OCI-LY1 (cell line): ENCODE measurements around the gene NR1H2.
A peak's percentile ranks its signal among the peaks of the same experiment; 100 is the strongest.
"Not testable (repeated sequence)": the region's sequence is repeated elsewhere in the genome, so short reads cannot be mapped to it uniquely, and the experiment has no call there.

Source experiments
- H2AFZ ChIP-seq: fragments of 200-600 bp; sonication (generic), shearing (Covaris generic); 2 replicates; pipeline ENCODE4 v1.6.0; 2014; ENCODE audit warnings: antibody characterized with exemption, mild to moderate bottlenecking, low read length
- H3F3A ChIP-seq: fragments of 200-600 bp; sonication (generic), shearing (Covaris generic); 2 replicates; pipeline ENCODE4 v1.6.0; 2014; ENCODE audit warnings: mild to moderate bottlenecking, antibody characterized with exemption, low read length, moderate library complexity; ENCODE audit not compliant: insufficient read depth
- H3K27ac ChIP-seq: fragments of 200-600 bp; sonication (generic); 2 replicates; pipeline ENCODE4 v1.5.1; 2014; ENCODE audit warnings: low read length, mixed run types, mild to moderate bottlenecking, low read depth; ENCODE audit not compliant: poor library complexity, severe bottlenecking
- H3K27me3 ChIP-seq: fragments of 200-600 bp; sonication (generic); 2 replicates; pipeline ENCODE4 v1.6.0; 2014; ENCODE audit warnings: antibody characterized with exemption, mild to moderate bottlenecking, low read length, moderate library complexity; ENCODE audit not compliant: insufficient read depth
- H3K36me3 ChIP-seq: fragments of 200-600 bp; sonication (generic); 2 replicates; pipeline ENCODE4 v1.6.1; 2014; ENCODE audit warnings: mild to moderate bottlenecking, antibody characterized with exemption, low read length, moderate library complexity, mixed read lengths; ENCODE audit not compliant: insufficient read depth
- H3K4me1 ChIP-seq: fragments of 200-600 bp; sonication (generic); 2 replicates; pipeline ENCODE4 v1.5.1; 2014; ENCODE audit warnings: mild to moderate bottlenecking, low read length, moderate library complexity; ENCODE audit not compliant: insufficient read depth, severe bottlenecking
- H3K4me2 ChIP-seq: fragments of 200-600 bp; sonication (generic), shearing (Covaris generic); 2 replicates; pipeline ENCODE4 v1.6.1; 2014; ENCODE audit warnings: low read length
- H3K4me3 ChIP-seq: fragments of 200-600 bp; sonication (generic); 2 replicates; pipeline ENCODE4 v1.5.1; 2014; ENCODE audit warnings: low read length, low read depth, mild to moderate bottlenecking, mixed read lengths; ENCODE audit not compliant: poor library complexity, severe bottlenecking
- H3K79me2 ChIP-seq: fragments of 200-600 bp; shearing (Covaris generic); 2 replicates; pipeline ENCODE4 v1.6.1; 2016; ENCODE audit warnings: mixed run types, low read length, mixed read lengths; ENCODE audit not compliant: insufficient read depth
- H3K9ac ChIP-seq: fragments of 200-600 bp; sonication (generic), shearing (Covaris generic); 2 replicates; pipeline ENCODE4 v1.6.1; 2014; ENCODE audit warnings: mild to moderate bottlenecking, low read length, mixed read lengths
- H3K9me2 ChIP-seq: fragments of 200-600 bp; sonication (generic), shearing (Covaris generic); 2 replicates; pipeline ENCODE4 v1.6.1; 2014; ENCODE audit warnings: low read depth, mild to moderate bottlenecking, low read length, mixed read lengths
- H3K9me3 ChIP-seq: fragments of 200-600 bp; shearing (Covaris generic); 2 replicates; pipeline ENCODE4 v1.6.1; 2014; ENCODE audit warnings: low read length, mixed read lengths
- H4K20me1 ChIP-seq: fragments of 200-600 bp; sonication (generic), shearing (Covaris generic); 2 replicates; pipeline ENCODE4 v1.6.0; 2016; ENCODE audit warnings: mild to moderate bottlenecking, low read length; ENCODE audit not compliant: insufficient read depth
- EZH2 ChIP-seq: fragments of 200-600 bp; sonication (generic), shearing (Covaris generic); IDR thresholded peaks from 2 replicates; pipeline ENCODE4 v1.8.0; 2017; ENCODE audit warnings: borderline replicate concordance, mixed run types, mild to moderate bottlenecking, antibody characterized with exemption, low read length, moderate library complexity, mixed read lengths
- TF ChIP-seq, protein P1 (sequence below): fragments of 200-600 bp; sonication (generic), shearing (Covaris generic); IDR thresholded peaks from 2 replicates; pipeline ENCODE4 v1.5.1; 2017; ENCODE audit warnings: mild to moderate bottlenecking, antibody characterized with exemption, low read length, moderate library complexity, mixed read lengths

Gene NR1H2

DNA sequence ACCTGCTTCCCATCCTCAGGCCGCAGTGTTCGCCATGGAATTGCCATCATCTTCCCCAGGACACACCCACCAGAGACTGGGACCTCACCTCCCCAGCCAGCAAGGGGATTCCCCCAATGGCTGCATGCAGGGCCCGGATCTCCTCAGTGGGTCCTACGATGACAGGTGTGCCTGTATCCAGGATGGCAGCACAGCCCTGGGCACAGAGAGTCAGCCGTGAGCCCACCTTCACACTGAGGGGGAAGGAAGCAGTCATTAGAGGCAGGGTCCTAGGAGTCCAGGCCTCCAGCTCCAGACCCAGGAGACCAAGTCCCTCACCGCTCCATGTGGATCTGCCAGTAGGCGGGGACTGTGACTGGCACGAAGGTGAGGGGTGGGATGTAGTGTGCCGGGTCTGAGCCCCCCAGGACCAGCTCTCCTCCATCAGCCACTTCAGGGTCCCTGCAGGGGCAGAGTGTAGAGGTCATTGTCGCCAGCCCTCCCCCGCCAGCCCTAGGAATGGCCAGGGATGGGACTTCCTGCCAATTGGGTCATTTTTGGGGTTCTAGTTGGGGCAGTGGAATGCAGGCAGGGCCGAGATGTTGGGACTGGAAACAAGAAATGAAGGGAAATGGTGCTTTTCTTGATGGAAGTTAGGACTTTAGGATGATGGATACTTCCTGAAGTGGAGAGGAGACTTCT is 41.4 kb upstream of the NR1H2 start:
- no peaks in the 10 kb centered on the region for H3K27me3 ChIP-seq
- no peak overlapping the region for H3K4me2 ChIP-seq
- TF ChIP-seq EZH2: no peak
- TF ChIP-seq, protein P1, sequence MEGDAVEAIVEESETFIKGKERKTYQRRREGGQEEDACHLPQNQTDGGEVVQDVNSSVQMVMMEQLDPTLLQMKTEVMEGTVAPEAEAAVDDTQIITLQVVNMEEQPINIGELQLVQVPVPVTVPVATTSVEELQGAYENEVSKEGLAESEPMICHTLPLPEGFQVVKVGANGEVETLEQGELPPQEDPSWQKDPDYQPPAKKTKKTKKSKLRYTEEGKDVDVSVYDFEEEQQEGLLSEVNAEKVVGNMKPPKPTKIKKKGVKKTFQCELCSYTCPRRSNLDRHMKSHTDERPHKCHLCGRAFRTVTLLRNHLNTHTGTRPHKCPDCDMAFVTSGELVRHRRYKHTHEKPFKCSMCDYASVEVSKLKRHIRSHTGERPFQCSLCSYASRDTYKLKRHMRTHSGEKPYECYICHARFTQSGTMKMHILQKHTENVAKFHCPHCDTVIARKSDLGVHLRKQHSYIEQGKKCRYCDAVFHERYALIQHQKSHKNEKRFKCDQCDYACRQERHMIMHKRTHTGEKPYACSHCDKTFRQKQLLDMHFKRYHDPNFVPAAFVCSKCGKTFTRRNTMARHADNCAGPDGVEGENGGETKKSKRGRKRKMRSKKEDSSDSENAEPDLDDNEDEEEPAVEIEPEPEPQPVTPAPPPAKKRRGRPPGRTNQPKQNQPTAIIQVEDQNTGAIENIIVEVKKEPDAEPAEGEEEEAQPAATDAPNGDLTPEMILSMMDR: no peak
- peak overlapping the region; percentile 60 for H3K27ac ChIP-seq
- H3K4me1 ChIP-seq: peaks cover 48% of the 10 kb centered on the region
- no peak overlapping the region for H2AFZ ChIP-seq
- no peak overlapping the region for H3K9ac ChIP-seq
- H3F3A ChIP-seq: peaks cover 4% of the 10 kb centered on the region; the same call in 1 of the 2 replicates
- no peaks in the 10 kb centered on the region for H3K9me2 ChIP-seq
- H3K9me3 ChIP-seq: no peaks in the 10 kb centered on the region
- no peak overlapping the region for H3K4me3 ChIP-seq
- H4K20me1 ChIP-seq: no peaks in the 10 kb centered on the region
- H3K36me3 ChIP-seq: peaks cover 48% of the 10 kb centered on the region
- H3K79me2 ChIP-seq: peaks cover 9% of the 10 kb centered on the region

GRCh38 chr19:50337031-50337430 is 39.2 kb upstream of the NR1H2 start:
- not testable (repeated sequence) for H3F3A ChIP-seq, H3K27ac ChIP-seq, H2AFZ ChIP-seq, H3K4me3 ChIP-seq, H3K9me2 ChIP-seq, H4K20me1 ChIP-seq, H3K9ac ChIP-seq, H3K4me2 ChIP-seq, H3K27me3 ChIP-seq, H3K9me3 ChIP-seq
- Histone ChIP-seq H3K79me2 (peaks cover 17% of the 10 kb centered on the region), H3K4me1 (peaks cover 50% of the 10 kb centered on the region), H3K36me3 (peaks cover 58% of the 10 kb centered on the region)

DNA sequence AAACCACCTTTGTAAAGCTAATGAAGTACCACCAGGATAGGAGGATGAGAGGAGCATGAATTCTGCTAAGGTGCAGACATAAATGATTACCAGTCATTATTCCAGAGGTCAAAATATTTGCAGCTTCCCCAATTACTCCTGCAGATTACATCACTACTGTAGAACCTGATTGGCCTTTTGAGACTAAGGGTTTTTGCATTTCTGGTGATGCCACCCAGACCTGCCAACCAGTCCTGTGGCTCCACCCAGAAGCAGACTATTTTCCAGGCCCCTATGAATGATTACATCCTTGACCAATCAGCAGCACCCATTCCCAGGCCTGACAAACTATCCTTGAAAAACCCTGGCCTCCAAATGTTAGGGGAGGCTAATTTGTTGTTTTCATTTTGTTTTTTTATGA is 35.9 kb upstream of the NR1H2 start:
- H4K20me1 ChIP-seq: no peaks in the 10 kb centered on the region
- peaks cover 8% of the 10 kb centered on the region; the same call in 1 of the 2 replicates for H3F3A ChIP-seq
- H3K9me3 ChIP-seq: peaks cover 4% of the 10 kb centered on the region; the same call in 1 of the 2 replicates
- H2AFZ ChIP-seq: no peak overlapping the region
- peaks cover 50% of the 10 kb centered on the region for H3K4me1 ChIP-seq
- peak overlapping the region; percentile 91 for H3K27ac ChIP-seq
- H3K4me3 ChIP-seq: peak overlapping the region; percentile 30
- no peaks in the 10 kb centered on the region for H3K27me3 ChIP-seq
- H3K4me2 ChIP-seq: peak overlapping the region; percentile 46; the same call in 1 of the 2 replicates
- no peaks in the 10 kb centered on the region for H3K9me2 ChIP-seq
- H3K9ac ChIP-seq: no peak overlapping the region
- H3K79me2 ChIP-seq: peaks cover 21% of the 10 kb centered on the region
- TF ChIP-seq, protein P1: no peak
- no peak for TF ChIP-seq EZH2
- peaks cover 51% of the 10 kb centered on the region for H3K36me3 ChIP-seq
